Measurements from ENCODE around the gene EFNB3.

GRCh38 chr17:7744416-7744815, 39.4 kb downstream of the EFNB3 start:
- TF ChIP-seq JUN (IDR thresholded peaks at IDR 0.05) (no peak), RCOR1 (IDR thresholded peaks at IDR 0.05; ENCODE audit: low read depth, low read length) (no peak), POLR2A (IDR thresholded peaks at IDR 0.05; ENCODE audit: low read length) (no peak), CTCF (IDR thresholded peaks at IDR 0.05) (no peak), HMGXB4 (CRISPR knock-in tag; IDR thresholded peaks at IDR 0.05; ENCODE audit: borderline replicate concordance) (no peak), FOXS1 (CRISPR knock-in tag; IDR thresholded peaks at IDR 0.05) (no peak), EP300 (IDR thresholded peaks at IDR 0.05) (no peak), FOSL2 (IDR thresholded peaks at IDR 0.05) (no peak), FOSL2 (CRISPR knock-in tag; IDR thresholded peaks at IDR 0.05) (no peak), HDAC2 (IDR thresholded peaks at IDR 0.05) (no peak), REST (IDR thresholded peaks at IDR 0.05) (no peak)
